DLD1 (cell line): ENCODE data around the gene PORCN.

Source experiments
- in situ Hi-C: cut with HindIII; loops from 2 replicates; pipeline ENCODE4 v1.10.0; 2017; ENCODE audit warnings: low sequenced_read_pairs

Gene PORCN

GRCh38 chrX:48508400-48509244 is at the start of gene PORCN:
Gene PORCN (plus strand): TSS chrX:48508992. CDS start chrX:48509821, 829 bp downstream.
- in situ Hi-C loops = no loop called here

GRCh38 chrX:48459483-48459882 is 49.3 kb upstream of the PORCN start:
- in situ Hi-C loops = no loop called here

- in situ Hi-C loops = no loop called here
Measured at GRCh38 chrX:48460031-48460430, 48.8 kb upstream of the PORCN start.

GRCh38 chrX:48460606-48461005 is 48.2 kb upstream of the PORCN start:
- in situ Hi-C loops = no loop called here

GRCh38 chrX:48461830-48462229 is 47.0 kb upstream of the PORCN start:
- in situ Hi-C loops = no loop called here

GRCh38 chrX:48465336-48465933 is 43.4 kb upstream of the PORCN start:
- in situ Hi-C loops = no loop called here

- in situ Hi-C loops = no loop called here
Measured at GRCh38 chrX:48466696-48467095, 42.1 kb upstream of the PORCN start.

GRCh38 chrX:48467281-48467761 is 41.5 kb upstream of the PORCN start:
- in situ Hi-C loops = no loop called here

- in situ Hi-C loops = no loop called here
Measured at GRCh38 chrX:48468247-48468671, 40.5 kb upstream of the PORCN start.

- in situ Hi-C loops = no loop called here
Measured at GRCh38 chrX:48468693-48469691, 39.8 kb upstream of the PORCN start.

- in situ Hi-C loops = no loop called here
Measured at GRCh38 chrX:48470110-48470832, 38.5 kb upstream of the PORCN start, which contains the start of gene SLC38A5. Gene SLC38A5 (minus strand): TSS chrX:48470260. CDS start chrX:48467924, 2,336 bp downstream.

- in situ Hi-C loops = no loop called here
Measured at GRCh38 chrX:48470833-48471118, 38.0 kb upstream of the PORCN start.

GRCh38 chrX:48471504-48471903 is 37.3 kb upstream of the PORCN start:
- in situ Hi-C loops = no loop called here

- in situ Hi-C loops = no loop called here
Measured at GRCh38 chrX:48472225-48472624, 36.6 kb upstream of the PORCN start.

GRCh38 chrX:48472851-48473703 is 35.7 kb upstream of the PORCN start:
- in situ Hi-C loops = no loop called here

GRCh38 chrX:48473704-48473990 is 35.1 kb upstream of the PORCN start:
- in situ Hi-C loops = no loop called here

GRCh38 chrX:48474127-48474526 is 34.7 kb upstream of the PORCN start:
- in situ Hi-C loops = no loop called here

- in situ Hi-C loops = no loop called here
Measured at GRCh38 chrX:48474581-48474980, 34.2 kb upstream of the PORCN start.

GRCh38 chrX:48475296-48475695 is 33.5 kb upstream of the PORCN start:
- in situ Hi-C loops = no loop called here
